Neutrophil (primary cell): ENCODE measurements around the gene KBTBD4.
"Not testable (repeated sequence)": the region's sequence is repeated elsewhere in the genome, so short reads cannot be mapped to it uniquely, and the experiment has no call there.

Source experiments
- H3K27ac ChIP-seq: fragments of 200-600 bp; sonication (generic); 2 replicates; pipeline ENCODE4 v1.5.1; 2016; ENCODE audit warnings: mild to moderate bottlenecking, moderate library complexity
- H3K27me3 ChIP-seq: fragments of 200-600 bp; sonication (generic); 2 replicates; pipeline ENCODE4 v1.6.0; 2016; ENCODE audit warnings: mild to moderate bottlenecking
- H3K36me3 ChIP-seq: fragments of 200-600 bp; sonication (generic); 2 replicates; pipeline ENCODE4 v1.5.1; 2017
- H3K4me1 ChIP-seq, 2 experiments: fragments of 200-600 bp in 1 of 2; sonication (generic) in 1 of 2; 1 replicate in 1 of 2; 2 replicates in 1 of 2; pipeline versions ENCODE4 v1.5.1 to v1.6.1; 2013 to 2016; ENCODE audit warnings: low read depth in 1 of 2, low read length in 1 of 2, mild to moderate bottlenecking in 1 of 2, moderate library complexity in 1 of 2; ENCODE audit not compliant: control insufficient read depth in 1 of 2, insufficient read depth in 1 of 2
- H3K4me3 ChIP-seq, 2 experiments: fragments of 200-600 bp in 1 of 2; sonication (generic) in 1 of 2; 1 replicate in 1 of 2; 2 replicates in 1 of 2; pipeline ENCODE4 v1.5.1; 2013 to 2016; ENCODE audit warnings: low read depth in 1 of 2, low read length in 1 of 2, mild to moderate bottlenecking in 1 of 2, moderate library complexity in 1 of 2
- H3K9me3 ChIP-seq: fragments of 200-600 bp; sonication (generic); 2 replicates; pipeline ENCODE4 v1.5.1; 2016
- CTCF ChIP-seq: fragments of 200-600 bp; sonication (generic); IDR thresholded peaks from 2 replicates; pipeline ENCODE4 v1.5.1; 2016; ENCODE audit warnings: antibody characterized with exemption

Gene KBTBD4

GRCh38 chr11:47565340-47566148 lies 13.2 kb downstream of the KBTBD4 start, which contains the start of gene PTPMT1:
Gene PTPMT1, plus strand, starts transcription at chr11:47565599. Its CDS starts 24 bp downstream, at chr11:47565623.
- Histone ChIP-seq H3K36me3 (no peaks in the 10 kb centered on the region), H3K4me3 (peak within 1 kb of the TSS; percentile 79 to 86), H3K27me3 (no peaks in the 10 kb centered on the region), H3K27ac (peak within 1 kb of the TSS; percentile 65), H3K4me1 (peaks cover 15% of the 10 kb centered on the region in 2 experiments), H3K9me3 (no peaks in the 10 kb centered on the region)
- no peak for TF ChIP-seq CTCF

- Histone ChIP-seq H3K4me1 (peaks cover 15% of the 10 kb centered on the region in 2 experiments), H3K36me3 (no peaks in the 10 kb centered on the region), H3K27me3 (no peaks in the 10 kb centered on the region), H3K9me3 (no peaks in the 10 kb centered on the region), H3K4me3 (peak overlapping the region; percentile 79 to 86), H3K27ac (peak overlapping the region; percentile 65)
- no peak for TF ChIP-seq CTCF
These were observed 13.8 kb downstream of the KBTBD4 start for GRCh38 chr11:47564933-47565339.

DNA sequence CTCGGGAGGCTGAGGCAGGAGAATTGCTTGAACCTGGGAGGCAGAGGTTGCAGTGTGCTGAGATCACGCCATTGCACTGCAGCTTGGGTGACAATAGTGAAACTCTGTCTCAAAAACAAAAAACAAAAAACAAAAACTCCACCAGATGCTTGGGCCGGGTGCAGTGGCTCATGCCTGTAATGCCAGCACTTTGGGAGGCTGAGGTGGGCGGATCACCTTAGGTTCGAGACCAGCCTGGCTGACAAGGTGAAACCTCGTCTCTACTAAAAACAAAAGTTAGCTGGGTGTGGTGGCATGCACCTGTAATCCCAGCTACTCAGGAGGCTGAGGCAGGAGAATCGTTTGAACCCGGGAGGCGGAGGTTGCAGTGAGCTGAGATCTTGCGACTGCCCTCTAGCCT lies 14.4 kb downstream of the KBTBD4 start:
- H3K27ac ChIP-seq, H3K36me3 ChIP-seq, H3K27me3 ChIP-seq, H3K9me3 ChIP-seq, H3K4me3 ChIP-seq: not testable (repeated sequence)
- H3K4me1 ChIP-seq, result peaks cover 15% of the 10 kb centered on the region in 2 experiments

DNA sequence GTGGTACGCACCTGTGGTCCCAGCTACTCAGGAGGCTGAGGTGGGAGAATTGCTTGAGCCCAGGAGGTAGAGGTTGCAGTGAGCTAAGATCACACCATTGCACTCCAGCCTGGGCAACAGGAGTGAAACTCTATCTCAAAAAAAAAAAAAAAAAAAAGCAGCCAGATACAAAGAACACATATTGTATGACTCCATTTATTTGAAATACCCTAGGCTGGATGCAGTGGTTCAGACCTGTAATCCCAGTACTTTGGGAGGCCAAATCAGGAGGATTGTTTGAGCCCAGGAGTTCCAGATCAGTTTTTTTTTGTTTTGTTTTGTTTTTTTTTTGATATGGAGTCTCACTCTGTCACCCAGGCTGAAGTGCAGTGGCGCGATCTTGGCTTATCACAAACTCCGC lies 16.4 kb downstream of the KBTBD4 start:
- not testable (repeated sequence) for H3K27ac ChIP-seq, H3K4me3 ChIP-seq, H3K9me3 ChIP-seq, H3K36me3 ChIP-seq, H3K27me3 ChIP-seq
- H3K4me1 ChIP-seq, result peaks cover 15% of the 10 kb centered on the region in 2 experiments

DNA sequence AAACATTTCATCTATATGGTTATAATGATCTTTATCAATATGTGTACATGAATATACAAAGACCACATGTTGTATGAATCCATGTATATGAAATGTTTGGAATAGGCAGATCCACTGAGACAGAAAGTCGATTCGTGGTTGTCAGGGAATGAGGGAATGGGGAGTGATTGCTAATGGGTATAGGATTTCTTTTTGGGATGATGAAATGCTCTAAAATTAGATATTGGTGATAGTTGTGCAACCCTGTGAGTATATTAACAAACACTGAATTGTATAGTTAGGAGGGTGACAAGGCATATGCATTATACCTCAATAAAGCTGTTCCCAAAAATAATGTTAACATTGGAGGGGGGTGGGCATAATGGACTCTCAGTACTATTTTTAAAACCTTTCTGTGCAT lies 18.3 kb downstream of the KBTBD4 start:
- Histone ChIP-seq H3K4me3 (no peak overlapping the region), H3K4me1 (peaks cover 5 to 8% of the 10 kb centered on the region in 2 experiments)

GRCh38 chr11:47558695-47559094 lies 20.1 kb downstream of the KBTBD4 start:
- Histone ChIP-seq H3K4me3 (no peak overlapping the region), H3K9me3 (no peaks in the 10 kb centered on the region), H3K27me3 (no peaks in the 10 kb centered on the region), H3K4me1 (no peaks in the 10 kb centered on the region), H3K36me3 (no peaks in the 10 kb centered on the region), H3K27ac (no peak overlapping the region)
- TF ChIP-seq CTCF, result no peak

More for the DNA sequence above, 18.3 kb downstream of the KBTBD4 start:
- no peaks in the 10 kb centered on the region for H3K9me3 ChIP-seq
- TF ChIP-seq CTCF, result no peak
- H3K27ac ChIP-seq, result no peak overlapping the region
- H3K27me3 ChIP-seq, result no peaks in the 10 kb centered on the region
- H3K36me3 ChIP-seq, result no peaks in the 10 kb centered on the region

GRCh38 chr11:47557004-47557403 lies 21.8 kb downstream of the KBTBD4 start:
- not testable (repeated sequence) for H3K27ac ChIP-seq, H3K9me3 ChIP-seq, H3K36me3 ChIP-seq, H3K27me3 ChIP-seq, H3K4me3 ChIP-seq
- peaks cover 9 to 11% of the 10 kb centered on the region in 2 experiments for H3K4me1 ChIP-seq
